ENCODE results near the gene P2RY10. TPM values are rescaled to one million over a fixed set of nuclear protein-coding genes. Genes with fewer than 3 reads are reported as not detected.

Gene P2RY10
- total and polyA plus RNA-seq, 2 donors (not counting 3 experiments of a cell fraction or from before 2014, with no cell fraction given) = not detected

Small RNAs within 50 kb of the gene (microRNA-seq; reads per million reads assigned to microRNA genes)
- gene MIR4328 (ENCODE audit: borderline number of aligned reads, borderline replicate concordance) = not detected

Other genes with a start within 250 kb of the P2RY10 start
- gene LPAR4, start 197.7 kb upstream of the P2RY10 start, total RNA-seq = 0.49 and 0.72 TPM in 2 replicates
- gene LPAR4, start 197.7 kb upstream of the P2RY10 start, polyA plus RNA-seq = 0.07 and 0.25 TPM in 2 replicates
- gene GPR174, start 199.3 kb downstream of the P2RY10 start, total RNA-seq = not detected in 2 replicates
- not detected in 2 replicates for gene GPR174, start 199.3 kb downstream of the P2RY10 start, polyA plus RNA-seq

All from endothelial cell of umbilical vein (primary cell).